ENCODE results near the gene TRRAP.

- TF ChIP-seq CTCF (optimal IDR thresholded peaks at IDR 0.05 in 1 of 3, IDR thresholded peaks at IDR 0.05 in 1 of 3, conservative IDR thresholded peaks at IDR 0.05 in 1 of 3; ENCODE audit: extremely low read depth in 1 of 3, insufficient read depth in 2 of 3, low read length in 3 of 3), result no peak
- TF ChIP-seq EZH2 (IDR thresholded peaks at IDR 0.05; ENCODE audit: low read length), result no peak
Observed at GRCh38 chr7:98927125-98927524, 48.8 kb downstream of the TRRAP start.
